Colonic mucosa (tissue), 4 donors: Measurements from ENCODE around the gene STAT1. TPM values are rescaled to one million over a fixed set of nuclear protein-coding genes. Genes with fewer than 3 reads are reported as not detected.

Experiments
- DNase-seq: peaks from one replicate; pipeline ENCODE4 v3.0.0-alpha.2; 2020
- H3K27ac ChIP-seq: fragments of 200-600 bp; one replicate; pipeline ENCODE4 v1.8.0; 2021
- H3K27me3 ChIP-seq: fragments of 200-600 bp; one replicate; pipeline ENCODE4 v1.8.0; 2021
- H3K36me3 ChIP-seq: fragments of 200-600 bp; one replicate; pipeline ENCODE4 v1.8.0; 2021
- H3K4me1 ChIP-seq: fragments of 200-600 bp; one replicate; pipeline ENCODE4 v1.8.0; 2021; ENCODE audit warnings: mild to moderate bottlenecking
- H3K4me3 ChIP-seq: fragments of 200-600 bp; one replicate; pipeline ENCODE4 v1.8.0; 2021
- H3K9ac ChIP-seq, 2 donors: one replicate each; pipeline ENCODE4 v1.7.0; 2013; ENCODE audit warnings: control low read depth in 2 of 2, low read depth in 2 of 2, low read length in 2 of 2
- H3K9me3 ChIP-seq: fragments of 200-600 bp; one replicate; pipeline ENCODE4 v1.8.0; 2021
- intact Hi-C: fragments of 100-400 bp; cut with DNase I; formaldehyde crosslinking; loops from one replicate; pipeline ENCODE4 v1.14.1; 2022
- total RNA-seq, 2 donors: library from RNA; stranded (reverse); fragmentation: NEBNext Ultra II Directional in 1 of 2; extraction: Animal tissue kit (Norgen Biotek cat#: 25700) in 1 of 2; gene quantifications; one replicate each; pipeline ENCODE4 v1.2.1, GENCODE V29; 2021
- TF ChIP-seq, protein P1 (sequence below): fragments of 200-600 bp; IDR thresholded peaks from one replicate; pipeline ENCODE4 v1.8.0; 2022; ENCODE audit warnings: antibody characterized with exemption, mild to moderate bottlenecking
- donor health status: healthy.
- donor health status: DM: no; HTN: no; CAD: no.
- donor health status: DM: no; HTN: no; CAD: no.

Gene STAT1
- total RNA-seq, 2 donors from 2014 or later: 52.7 to 58.3 TPM

DNA sequence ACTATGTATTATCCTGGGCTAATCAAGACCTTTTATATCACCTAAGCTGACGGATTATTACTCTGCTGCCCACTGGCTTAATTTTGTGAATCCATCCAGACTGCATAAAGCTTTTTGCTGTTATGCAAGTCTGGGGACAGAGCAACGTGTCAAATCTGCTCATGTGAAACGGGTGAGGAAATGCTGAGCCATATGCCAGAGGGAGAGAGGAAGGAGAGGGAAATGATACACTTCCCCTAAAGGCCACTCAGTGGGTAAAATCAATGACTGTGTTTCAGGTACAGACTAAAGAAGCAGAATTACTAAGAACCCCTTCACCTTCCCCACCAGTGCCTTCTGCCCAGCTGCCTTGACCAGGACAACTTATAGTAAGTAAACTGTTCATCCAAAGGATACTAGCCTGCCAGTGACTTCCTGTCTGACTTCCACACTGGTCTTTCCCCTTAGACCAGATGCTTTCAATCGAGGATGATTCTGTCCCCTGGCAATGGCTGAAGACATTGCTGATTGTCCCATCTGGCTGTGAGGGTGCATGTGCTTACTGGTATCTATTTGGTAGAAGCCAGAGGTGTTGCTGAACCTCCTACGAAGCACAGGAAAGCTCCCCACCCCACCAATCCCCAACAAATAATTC lies 43.0 kb downstream of the STAT1 start:
- Histone ChIP-seq H3K27me3 (no peaks in the 10 kb centered on the region), H3K27ac (no peak overlapping the region), H3K4me1 (no peaks in the 10 kb centered on the region), H3K4me3 (no peak overlapping the region), H3K36me3 (peaks cover 28% of the 10 kb centered on the region), H3K9me3 (no peaks in the 10 kb centered on the region), H3K9ac (no peak overlapping the region)
- intact Hi-C loops: no loop called here
- DNase-seq: no peak
- TF ChIP-seq, protein P1, sequence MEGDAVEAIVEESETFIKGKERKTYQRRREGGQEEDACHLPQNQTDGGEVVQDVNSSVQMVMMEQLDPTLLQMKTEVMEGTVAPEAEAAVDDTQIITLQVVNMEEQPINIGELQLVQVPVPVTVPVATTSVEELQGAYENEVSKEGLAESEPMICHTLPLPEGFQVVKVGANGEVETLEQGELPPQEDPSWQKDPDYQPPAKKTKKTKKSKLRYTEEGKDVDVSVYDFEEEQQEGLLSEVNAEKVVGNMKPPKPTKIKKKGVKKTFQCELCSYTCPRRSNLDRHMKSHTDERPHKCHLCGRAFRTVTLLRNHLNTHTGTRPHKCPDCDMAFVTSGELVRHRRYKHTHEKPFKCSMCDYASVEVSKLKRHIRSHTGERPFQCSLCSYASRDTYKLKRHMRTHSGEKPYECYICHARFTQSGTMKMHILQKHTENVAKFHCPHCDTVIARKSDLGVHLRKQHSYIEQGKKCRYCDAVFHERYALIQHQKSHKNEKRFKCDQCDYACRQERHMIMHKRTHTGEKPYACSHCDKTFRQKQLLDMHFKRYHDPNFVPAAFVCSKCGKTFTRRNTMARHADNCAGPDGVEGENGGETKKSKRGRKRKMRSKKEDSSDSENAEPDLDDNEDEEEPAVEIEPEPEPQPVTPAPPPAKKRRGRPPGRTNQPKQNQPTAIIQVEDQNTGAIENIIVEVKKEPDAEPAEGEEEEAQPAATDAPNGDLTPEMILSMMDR: no peak

DNA sequence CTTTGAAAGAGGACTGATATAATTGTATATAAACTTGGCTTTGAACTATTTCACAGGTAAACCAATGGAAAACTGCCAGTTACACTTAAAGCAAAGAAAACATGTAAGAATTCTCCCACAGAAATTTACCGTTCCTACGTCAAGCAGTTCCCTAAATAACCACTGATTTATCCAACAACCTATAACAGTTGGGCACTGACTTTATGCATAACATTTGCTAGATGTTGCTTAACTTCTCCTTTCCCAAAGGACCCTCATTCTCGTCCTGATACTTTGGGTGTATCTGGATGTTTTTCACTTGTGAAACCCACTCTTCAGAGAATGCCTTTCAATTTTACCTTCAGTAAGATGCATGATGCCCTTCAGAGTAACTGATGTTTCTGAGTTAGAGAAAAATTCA lies 43.8 kb downstream of the STAT1 start:
- TF ChIP-seq, protein P1: no peak

DNA sequence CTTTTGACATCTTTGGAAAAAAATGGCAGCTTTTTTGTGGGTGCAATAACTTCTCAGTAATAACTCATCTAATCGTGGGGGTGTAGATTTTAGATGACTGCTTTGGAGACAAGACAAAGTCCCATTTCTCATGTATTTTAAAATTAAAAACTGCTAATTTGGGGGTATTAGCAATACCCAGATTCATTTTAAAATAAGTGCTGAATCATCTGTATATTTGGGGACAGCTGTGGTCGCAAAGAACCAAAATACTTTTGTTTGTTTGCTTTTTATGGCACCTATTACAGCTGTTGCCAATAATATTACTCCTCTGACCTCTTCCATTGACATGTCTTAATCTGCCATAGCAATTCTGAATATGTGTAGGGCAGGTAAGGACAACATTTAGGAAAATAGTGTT lies 45.4 kb downstream of the STAT1 start:
- intact Hi-C loops: no loop called here
- no peaks in the 10 kb centered on the region for H3K9me3 ChIP-seq
- H3K36me3 ChIP-seq: peaks cover 8% of the 10 kb centered on the region
- no peak overlapping the region for H3K27ac ChIP-seq
- no peak for DNase-seq
- H3K27me3 ChIP-seq: no peaks in the 10 kb centered on the region
- no peaks in the 10 kb centered on the region for H3K4me1 ChIP-seq
- H3K9ac ChIP-seq: no peak overlapping the region
- no peak overlapping the region for H3K4me3 ChIP-seq
- TF ChIP-seq, protein P1: no peak

More for the DNA sequence above, 43.8 kb downstream of the STAT1 start:
- peaks cover 20% of the 10 kb centered on the region for H3K36me3 ChIP-seq
- no peaks in the 10 kb centered on the region for H3K4me1 ChIP-seq
- no peaks in the 10 kb centered on the region for H3K9me3 ChIP-seq
- no peak overlapping the region for H3K9ac ChIP-seq
- no peak overlapping the region for H3K4me3 ChIP-seq
- DNase-seq: no peak
- intact Hi-C loops: no loop called here
- no peak overlapping the region for H3K27ac ChIP-seq
- H3K27me3 ChIP-seq: no peaks in the 10 kb centered on the region

DNA sequence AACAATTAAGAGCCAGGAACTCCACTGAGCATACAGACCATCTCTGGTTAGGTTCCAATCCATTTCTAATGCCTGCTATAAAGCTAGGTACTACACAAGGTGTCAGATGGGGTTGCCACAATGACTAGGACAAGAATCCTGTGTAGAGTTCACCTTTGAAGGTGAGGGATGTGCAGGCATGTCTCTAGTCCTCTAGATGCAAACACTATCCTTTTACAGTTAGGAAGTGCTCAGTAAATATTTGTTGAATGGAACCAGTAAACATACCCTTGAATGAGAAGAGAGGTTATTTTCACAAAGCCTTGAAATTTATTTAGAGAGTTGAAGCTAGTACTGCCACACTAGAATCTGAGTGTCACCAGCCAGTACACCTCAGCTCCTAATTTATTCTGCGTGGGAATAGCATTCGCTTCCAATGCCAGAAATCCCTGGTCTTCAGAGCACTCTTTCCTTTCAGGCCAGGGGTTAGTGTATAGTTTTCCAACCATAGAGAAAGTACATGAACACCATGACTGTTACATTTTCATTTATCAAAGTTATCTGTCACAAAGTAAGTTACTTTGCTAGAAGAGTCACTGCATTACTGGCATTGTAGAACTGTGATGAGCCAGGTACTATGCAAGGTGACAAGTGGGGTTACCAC lies 48.3 kb downstream of the STAT1 start:
- TF ChIP-seq, protein P1: no peak
- intact Hi-C loops: no loop called here
- no peak for DNase-seq
- Histone ChIP-seq H3K27me3 (no peaks in the 10 kb centered on the region), H3K27ac (no peak overlapping the region), H3K36me3 (no peaks in the 10 kb centered on the region), H3K4me1 (no peaks in the 10 kb centered on the region), H3K4me3 (no peak overlapping the region), H3K9ac (no peak overlapping the region), H3K9me3 (no peaks in the 10 kb centered on the region)

DNA sequence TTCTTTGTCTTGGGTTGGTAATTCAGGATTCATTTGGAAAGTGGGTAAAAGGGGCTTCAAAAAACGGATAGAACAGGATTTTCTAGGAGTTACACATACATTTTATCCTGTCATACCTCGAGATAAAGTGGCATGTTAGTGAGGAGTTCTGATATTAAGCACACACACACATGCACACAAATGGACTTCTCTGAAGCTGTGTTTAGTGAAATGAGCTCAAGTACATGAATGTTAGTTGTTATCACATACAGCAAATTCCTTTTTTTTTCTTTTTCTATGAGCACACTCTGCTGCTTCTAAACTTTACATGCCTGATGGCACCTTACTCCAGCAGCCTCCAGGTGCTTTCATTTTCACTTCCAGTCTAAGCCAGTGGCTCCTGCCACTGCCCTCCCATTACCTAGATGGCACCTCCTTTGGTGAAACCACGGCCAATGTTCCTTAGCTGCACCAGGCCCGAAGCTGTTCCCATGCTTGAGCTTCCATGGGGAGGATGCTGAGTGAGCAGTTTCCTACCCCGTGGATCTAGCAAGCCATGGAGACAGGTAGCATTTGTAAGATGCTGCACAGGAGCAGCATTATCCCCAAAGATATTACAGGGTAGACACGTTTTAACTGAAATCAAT lies 49.7 kb downstream of the STAT1 start:
- Histone ChIP-seq H3K4me1 (no peaks in the 10 kb centered on the region), H3K27me3 (no peaks in the 10 kb centered on the region), H3K36me3 (no peaks in the 10 kb centered on the region), H3K27ac (no peak overlapping the region), H3K9ac (no peak overlapping the region), H3K4me3 (no peak overlapping the region), H3K9me3 (no peaks in the 10 kb centered on the region)
- intact Hi-C loops: no loop called here
- TF ChIP-seq, protein P1: no peak
- no peak for DNase-seq
